Parathyroid adenoma (tissue), 2 donors: ENCODE measurements around the gene GLYR1.

ENCODE experiments used
- H2AFZ ChIP-seq: fragments of 300-600 bp; sonication (generic); one replicate; pipeline ENCODE4 v1.7.0; 2017; ENCODE audit warnings: antibody characterized with exemption, mild to moderate bottlenecking
- H3K27ac ChIP-seq: fragments of 300-600 bp; sonication (generic); one replicate; pipeline ENCODE4 v1.7.0; 2017
- H3K27me3 ChIP-seq: fragments of 300-600 bp; sonication (generic); one replicate; pipeline ENCODE4 v1.7.0; 2017; ENCODE audit warnings: low read length; ENCODE audit not compliant: control insufficient read depth, insufficient read depth
- H3K36me3 ChIP-seq: fragments of 300-600 bp; sonication (generic); one replicate; pipeline ENCODE4 v1.7.0; 2017; ENCODE audit warnings: low read length; ENCODE audit not compliant: control insufficient read depth, insufficient read depth
- H3K4me1 ChIP-seq: fragments of 300-600 bp; sonication (generic); one replicate; pipeline ENCODE4 v1.7.0; 2017; ENCODE audit warnings: control low read depth
- H3K4me2 ChIP-seq: fragments of 300-600 bp; sonication (generic); one replicate; pipeline ENCODE4 v1.7.0; 2017; ENCODE audit warnings: low read length
- H3K4me3 ChIP-seq: fragments of 300-600 bp; sonication (generic); one replicate; pipeline ENCODE4 v1.7.0; 2017; ENCODE audit warnings: low read depth, low read length
- H3K79me2 ChIP-seq: fragments of 300-600 bp; sonication (generic); one replicate; pipeline ENCODE4 v1.7.0; 2017; ENCODE audit warnings: control low read depth
- H3K9ac ChIP-seq: fragments of 300-600 bp; sonication (generic); one replicate; pipeline ENCODE4 v1.7.0; 2017; ENCODE audit warnings: mild to moderate bottlenecking
- H3K9me3 ChIP-seq: fragments of 300-600 bp; sonication (generic); one replicate; pipeline ENCODE4 v1.7.0; 2017; ENCODE audit warnings: low read length; ENCODE audit not compliant: control insufficient read depth
- CTCF ChIP-seq: fragments of 300-600 bp; sonication (generic); IDR thresholded peaks from one replicate; pipeline ENCODE4 v1.7.0; 2017; ENCODE audit warnings: antibody characterized with exemption, mild to moderate bottlenecking
- donor health status: primary hyperparathyroidism.

GLYR1 gene

GRCh38 chr16:4813251-4814003 lies 33.7 kb downstream of the GLYR1 start:
- H3K4me1 ChIP-seq = peaks cover 16% of the 10 kb centered on the region
- no peak overlapping the region for H3K4me2 ChIP-seq
- H2AFZ ChIP-seq = no peak overlapping the region
- H3K27me3 ChIP-seq = no peaks in the 10 kb centered on the region
- H3K79me2 ChIP-seq = no peaks in the 10 kb centered on the region
- no peak overlapping the region for H3K9ac ChIP-seq
- H3K4me3 ChIP-seq = peak overlapping the region; percentile 2
- no peaks in the 10 kb centered on the region for H3K36me3 ChIP-seq
- H3K9me3 ChIP-seq = no peaks in the 10 kb centered on the region
- TF ChIP-seq CTCF = no peak
- peak overlapping the region; percentile 65 for H3K27ac ChIP-seq

DNA sequence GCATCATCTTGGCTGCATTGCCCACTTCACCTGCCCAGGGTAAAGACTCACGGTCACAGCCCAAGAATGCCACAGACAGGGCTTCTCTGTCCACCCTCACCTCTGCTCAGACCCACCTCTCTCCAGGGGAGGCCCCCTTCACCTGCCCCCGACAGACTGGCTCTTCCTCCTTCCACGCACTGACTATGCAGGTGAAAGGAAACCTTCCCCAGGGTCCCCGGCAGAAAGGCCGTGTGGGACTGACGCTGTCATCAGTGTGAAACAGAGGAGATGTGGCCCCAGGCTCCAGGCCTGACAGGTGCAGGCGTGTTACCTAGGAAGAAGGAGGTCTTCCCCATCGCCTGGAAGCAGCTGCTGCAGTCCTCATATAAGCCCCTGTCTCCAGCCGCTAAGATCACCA lies 35.3 kb downstream of the GLYR1 start:
- no peak overlapping the region for H3K4me2 ChIP-seq
- no peak overlapping the region for H3K4me3 ChIP-seq
- peaks cover 16% of the 10 kb centered on the region for H3K4me1 ChIP-seq
- no peak for TF ChIP-seq CTCF
- no peak overlapping the region for H2AFZ ChIP-seq
- H3K9ac ChIP-seq = no peak overlapping the region
- H3K36me3 ChIP-seq = no peaks in the 10 kb centered on the region
- no peaks in the 10 kb centered on the region for H3K79me2 ChIP-seq
- H3K27me3 ChIP-seq = no peaks in the 10 kb centered on the region
- no peak overlapping the region for H3K27ac ChIP-seq
- no peaks in the 10 kb centered on the region for H3K9me3 ChIP-seq

DNA sequence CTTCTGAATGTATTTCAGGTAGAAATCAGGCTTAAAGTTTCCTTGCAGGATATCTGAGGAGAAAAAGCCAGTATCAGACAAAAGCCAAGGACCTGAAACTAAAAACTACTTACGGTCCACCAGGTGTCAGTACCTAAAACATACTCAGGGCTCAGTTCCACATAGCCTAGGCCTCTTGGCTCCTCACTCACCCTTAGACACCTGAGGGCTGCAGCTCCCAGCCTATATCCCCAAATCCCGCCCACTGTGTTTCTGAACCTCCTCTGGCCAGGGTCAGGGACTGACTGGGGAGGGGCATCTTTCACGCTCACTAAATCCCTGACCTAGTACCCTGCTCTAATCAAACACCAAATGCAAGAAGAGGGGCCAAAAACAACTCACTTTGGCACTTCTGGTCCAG lies 35.8 kb downstream of the GLYR1 start:
- Histone ChIP-seq H3K36me3 (no peaks in the 10 kb centered on the region), H3K27ac (no peak overlapping the region), H3K9ac (no peak overlapping the region), H3K4me3 (no peak overlapping the region), H3K4me2 (no peak overlapping the region), H3K79me2 (no peaks in the 10 kb centered on the region), H2AFZ (no peak overlapping the region), H3K9me3 (no peaks in the 10 kb centered on the region), H3K4me1 (peaks cover 16% of the 10 kb centered on the region), H3K27me3 (no peaks in the 10 kb centered on the region)
- TF ChIP-seq CTCF = no peak

DNA sequence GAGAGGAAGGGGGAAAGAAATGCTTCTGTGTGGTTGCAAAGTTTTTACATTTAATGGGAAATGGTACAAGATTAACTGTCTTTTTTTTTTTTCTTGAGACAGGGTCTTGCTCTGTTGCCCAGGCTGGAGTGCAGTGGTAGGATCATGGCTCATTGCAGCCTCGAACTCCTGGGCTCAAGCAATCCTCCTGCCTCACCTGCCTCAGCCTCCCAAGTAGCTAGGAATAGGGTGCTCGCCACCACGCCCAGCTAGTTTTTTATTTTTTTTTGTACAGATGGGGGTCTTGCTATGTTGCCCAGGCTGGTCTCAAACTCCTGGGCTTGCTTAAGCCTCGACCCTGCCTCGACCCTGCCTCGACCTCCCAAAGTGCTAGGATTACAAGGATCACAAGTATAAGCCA lies 40.8 kb downstream of the GLYR1 start:
- Histone ChIP-seq H3K27me3 (no peaks in the 10 kb centered on the region), H3K27ac (no peak overlapping the region), H3K4me3 (no peak overlapping the region), H3K79me2 (no peaks in the 10 kb centered on the region), H3K9me3 (no peaks in the 10 kb centered on the region), H2AFZ (no peak overlapping the region), H3K4me2 (no peak overlapping the region), H3K9ac (no peak overlapping the region), H3K36me3 (no peaks in the 10 kb centered on the region), H3K4me1 (peaks cover 9% of the 10 kb centered on the region)
- no peak for TF ChIP-seq CTCF

DNA sequence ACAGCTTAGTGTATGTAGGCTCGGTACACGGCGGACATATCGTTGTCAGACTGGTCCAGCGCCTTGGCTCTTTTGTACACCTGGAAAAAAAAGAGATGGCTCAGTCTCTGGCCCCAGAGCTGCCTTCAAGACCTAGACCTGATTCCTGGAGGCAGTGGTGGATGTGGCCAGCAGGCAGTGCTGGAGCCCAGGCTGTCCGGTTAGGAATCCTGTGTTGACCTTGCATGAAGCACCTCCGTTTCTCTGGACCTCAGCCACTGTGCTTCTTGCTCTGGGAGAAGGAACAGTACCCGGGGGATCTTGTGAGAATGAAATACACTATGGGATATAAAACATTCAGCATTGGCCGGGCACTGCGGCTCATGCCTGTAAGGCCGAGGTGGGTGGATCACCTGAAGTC lies 41.9 kb downstream of the GLYR1 start:
- Histone ChIP-seq H3K4me1 (peaks cover 10% of the 10 kb centered on the region), H3K36me3 (no peaks in the 10 kb centered on the region)

More for the DNA sequence above, 41.9 kb downstream of the GLYR1 start:
- H3K9me3 ChIP-seq = no peaks in the 10 kb centered on the region
- no peaks in the 10 kb centered on the region for H3K79me2 ChIP-seq
- H3K4me2 ChIP-seq = no peak overlapping the region
- no peak overlapping the region for H3K4me3 ChIP-seq
- no peak overlapping the region for H2AFZ ChIP-seq
- no peak overlapping the region for H3K27ac ChIP-seq
- no peaks in the 10 kb centered on the region for H3K27me3 ChIP-seq
- no peak for TF ChIP-seq CTCF
- H3K9ac ChIP-seq = no peak overlapping the region
